Epidermal melanocyte (primary cell): Measurements from ENCODE around the gene MRPL9.

Source experiments
- DNase-seq: peaks from one replicate; pipeline ENCODE4 v3.0.0; 2011; ENCODE audit warnings: low spot score; ENCODE audit not compliant: insufficient read length

The MRPL9 gene

DNA sequence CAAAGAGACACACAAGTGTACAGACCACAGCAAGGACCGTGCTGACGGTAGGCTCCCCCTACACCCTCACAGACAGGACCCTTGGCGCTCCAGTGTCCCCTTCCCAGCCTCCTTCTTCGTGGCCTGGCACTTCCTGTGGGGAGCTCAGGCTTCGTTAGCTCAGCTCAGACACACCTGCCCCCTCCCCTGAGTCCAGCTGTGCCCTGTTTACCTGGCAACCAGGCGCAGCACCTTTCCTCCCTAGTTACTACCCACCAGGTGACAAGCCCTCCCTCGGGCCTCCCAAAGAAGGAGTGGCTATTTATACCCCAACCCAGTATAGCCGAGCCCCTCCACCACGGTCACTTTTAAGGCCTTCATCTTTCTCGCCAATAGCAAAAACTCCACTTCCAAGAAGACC lies 51.3 kb downstream of the MRPL9 start:
- DNase-seq = no peak

DNA sequence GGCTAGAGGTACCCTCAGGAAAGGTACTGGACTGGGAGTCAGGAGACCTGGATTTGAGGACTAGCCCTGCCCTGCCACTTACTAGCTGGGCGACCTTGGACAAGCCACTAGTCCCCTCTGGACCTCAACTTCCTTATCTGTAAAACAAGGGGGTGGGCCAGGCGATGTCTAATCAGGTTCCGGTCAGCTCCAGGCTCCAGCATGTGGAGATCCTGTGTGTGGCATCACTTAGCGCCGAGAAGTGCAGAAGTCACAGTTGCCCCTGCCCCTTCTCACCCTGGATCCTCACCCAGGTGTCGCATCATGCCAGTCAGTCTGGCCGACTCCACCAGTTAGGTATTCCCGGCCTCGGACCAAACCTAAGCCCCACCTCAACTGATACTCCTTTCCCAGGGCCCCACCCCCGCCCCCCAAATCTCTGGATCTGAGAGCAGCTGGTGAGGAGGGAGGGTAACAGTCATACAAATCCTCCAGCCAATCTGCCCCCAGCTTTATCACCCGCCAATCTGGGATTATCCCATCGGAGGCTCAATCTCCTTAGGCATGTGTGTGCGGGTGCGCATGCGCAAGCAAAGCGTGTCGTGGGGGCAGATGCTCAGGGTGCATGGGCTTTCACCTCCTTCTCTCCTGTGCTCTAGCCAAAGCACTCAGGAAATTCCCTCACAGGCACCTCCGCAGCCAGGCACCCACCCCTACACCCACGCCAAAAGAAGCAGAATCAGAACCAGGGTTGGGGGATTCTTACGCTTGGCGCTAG lies 52.1 kb downstream of the MRPL9 start:
- DNase-seq = no peak

DNA sequence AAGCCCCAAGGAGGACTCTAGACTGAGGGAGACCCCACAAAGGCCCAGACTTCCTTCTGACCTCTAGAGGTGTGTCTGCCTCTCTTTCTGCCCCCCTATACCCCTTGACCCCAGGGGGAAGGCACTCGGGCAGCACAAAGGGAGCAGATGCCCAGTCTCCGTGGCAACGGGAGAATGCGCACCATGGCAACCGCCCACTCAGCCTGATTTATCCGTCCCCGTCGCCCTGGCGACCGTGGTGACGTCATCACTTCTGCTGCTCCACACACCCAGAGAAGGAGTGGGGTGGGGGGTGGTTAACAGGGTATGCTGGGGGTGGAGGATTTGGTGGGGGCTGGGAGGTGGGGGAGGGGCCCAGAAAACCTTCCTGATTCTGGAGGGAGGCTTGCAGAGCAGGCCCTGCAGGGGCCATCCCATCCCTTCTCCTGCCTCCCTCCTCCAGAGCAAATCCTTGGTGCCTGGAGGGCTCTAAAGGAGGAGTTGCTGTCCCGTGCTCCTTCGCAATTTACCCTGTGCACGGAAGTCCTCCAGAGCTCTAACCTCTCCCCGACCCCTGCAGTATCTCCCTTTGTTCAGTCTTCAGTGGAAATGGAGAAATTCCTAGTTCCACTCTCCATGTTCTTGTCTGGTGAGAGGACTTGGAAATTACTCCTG lies 53.0 kb downstream of the MRPL9 start:
- no peak for DNase-seq
